Measurements from ENCODE around the gene C22orf23. TPM values are rescaled to one million over a fixed set of nuclear protein-coding genes. Genes with fewer than 3 reads are reported as not detected.

C22orf23 gene
- total RNA-seq, 1 experiment from 2014 or later: 0.47 TPM

DNA sequence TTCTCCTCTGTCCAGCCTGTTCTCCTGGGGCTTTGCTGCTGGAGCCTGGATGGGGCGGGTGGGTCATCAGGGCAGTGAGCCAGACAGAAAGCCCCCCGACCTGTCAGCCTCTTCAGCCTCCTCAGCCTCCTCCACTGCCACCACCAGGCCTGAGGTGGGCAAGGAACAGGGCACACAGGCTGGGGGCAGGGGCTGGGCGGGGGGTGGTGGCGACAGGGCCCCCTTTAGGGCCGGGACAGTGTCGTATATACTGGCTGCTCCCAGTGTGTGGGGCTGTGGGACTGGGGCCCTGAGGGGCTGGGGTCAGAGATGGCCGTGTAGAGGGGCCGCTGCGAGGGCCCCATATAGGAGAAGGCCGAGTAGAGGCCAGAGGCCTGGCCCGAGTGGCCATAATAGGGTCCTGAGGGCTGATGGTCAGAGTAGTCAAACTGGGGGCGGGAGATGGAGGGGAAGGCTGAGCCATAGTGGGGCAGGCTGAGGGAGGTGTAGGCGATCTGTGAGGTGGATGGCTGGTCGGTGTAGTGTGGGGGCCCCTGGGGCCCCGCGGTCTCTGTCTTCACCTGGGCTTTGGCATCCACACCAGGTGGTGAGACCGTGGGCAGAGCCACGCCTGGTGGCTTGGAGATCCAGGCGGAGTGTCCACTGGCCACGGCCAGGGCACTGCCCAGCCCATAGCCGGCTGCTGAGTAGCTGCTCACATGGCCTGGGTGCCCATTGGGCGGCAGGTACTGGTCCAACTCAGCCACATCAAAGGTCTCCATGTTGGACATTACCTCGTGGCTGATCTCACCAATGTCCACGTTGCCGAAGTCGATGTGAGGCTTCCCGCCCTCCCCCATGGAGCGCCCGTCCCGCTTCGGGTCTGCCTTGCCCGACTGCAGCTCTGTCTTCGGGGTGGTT is 20.1 kb upstream of the C22orf23 start:
- DNase-seq (ENCODE audit: low read depth, low spot score) (no peak), ATAC-seq (no peak)
- RAD21 ChIA-PET (ENCODE audit: low non-redundant PET in 1 of 2, low total read pairs in 2 of 2, uncharacterized antibody in 2 of 2, unreplicated experiment in 2 of 2): no interaction called here

DNA sequence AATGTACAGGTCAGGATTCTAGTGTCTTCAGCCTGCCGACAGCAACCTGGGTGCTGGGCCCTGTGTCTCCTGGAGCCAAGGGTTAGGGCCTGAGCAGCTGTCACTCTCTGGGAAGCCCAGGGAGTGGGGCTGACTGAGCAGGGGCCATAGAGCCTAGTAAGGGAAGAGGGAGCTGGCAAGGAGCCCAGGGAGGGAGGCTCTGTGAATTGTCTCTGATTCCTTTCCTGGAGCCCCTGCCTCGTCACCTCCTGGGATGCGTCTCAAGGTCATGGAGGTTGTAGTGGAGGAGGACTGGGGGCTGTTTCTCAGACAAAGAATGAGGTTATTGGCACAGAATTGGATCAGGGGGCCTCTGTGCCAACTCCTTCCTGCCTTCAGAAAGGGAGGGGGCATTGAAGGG is 19.1 kb upstream of the C22orf23 start:
- no peak for TF ChIP-seq EZH2phosphoT487 (IDR thresholded peaks at IDR 0.05; ENCODE audit: borderline replicate concordance)
- TF ChIP-seq POLR2A (IDR thresholded peaks at IDR 0.05; ENCODE audit: borderline replicate concordance, extremely low read depth, insufficient read depth, insufficient read length): no peak
- TF ChIP-seq EGR1 (IDR thresholded peaks at IDR 0.05; ENCODE audit: low read depth): no peak
- DNase-seq (ENCODE audit: low read depth, low spot score): no peak
- BruUV-seq (replicated peaks): no TSS peak
- Histone ChIP-seq H3K9me3 (ENCODE audit: control insufficient read depth in 1 of 2, insufficient read depth in 1 of 2, low read depth in 1 of 2, low read length in 2 of 2) (no peaks in the 10 kb centered on the region), H2AFZ (ENCODE audit: low read depth, low read length, poor library complexity, severe bottlenecking) (no peak overlapping the region), H3K79me2 (ENCODE audit: insufficient read depth, low read length) (no peaks in the 10 kb centered on the region), H3K4me3 (replicated peaks in 1 of 2; ENCODE audit: low read depth in 1 of 2, low read length in 2 of 2) (no peak overlapping the region), H3K4me1 (ENCODE audit: control insufficient read depth in 1 of 2, insufficient read depth in 2 of 2, low read length in 2 of 2) (no peaks in the 10 kb centered on the region), H4K20me1 (ENCODE audit: insufficient read depth) (no peaks in the 10 kb centered on the region), H3K4me2 (ENCODE audit: low read length) (no peak overlapping the region), H3K9me2 (ENCODE audit: insufficient read depth) (no peaks in the 10 kb centered on the region), H3K27ac (ENCODE audit: low read depth, low read length) (no peak overlapping the region), H3K36me3 (ENCODE audit: control insufficient read depth in 1 of 2, insufficient read depth in 2 of 2, low read length in 2 of 2) (peaks cover 8 to 14% of the 10 kb centered on the region in 2 experiments; a peak in 3 of 4 replicates), H3K27me3 (ENCODE audit: insufficient read depth, low read length) (no peaks in the 10 kb centered on the region), H3K9ac (ENCODE audit: low read length) (no peak overlapping the region)
- intact Hi-C loops (cut with micrococcal nuclease): no loop called here
- ChIA-PET POLR2A (no interaction called here), CTCF (no interaction called here), RAD21 (ENCODE audit: low non-redundant PET in 1 of 2, low total read pairs in 2 of 2, uncharacterized antibody in 2 of 2, unreplicated experiment in 2 of 2) (no interaction called here)
- no peak for ATAC-seq

More for the DNA sequence above, 20.1 kb upstream of the C22orf23 start:
- intact Hi-C loops (cut with micrococcal nuclease): no loop called here
- Histone ChIP-seq H3K4me2 (ENCODE audit: low read length) (no peak overlapping the region), H2AFZ (ENCODE audit: low read depth, low read length, poor library complexity, severe bottlenecking) (no peak overlapping the region), H3K27me3 (ENCODE audit: insufficient read depth, low read length) (no peaks in the 10 kb centered on the region), H3K4me3 (replicated peaks in 1 of 2; ENCODE audit: low read depth in 1 of 2, low read length in 2 of 2) (no peak overlapping the region), H3K9me2 (ENCODE audit: insufficient read depth) (no peaks in the 10 kb centered on the region), H3K79me2 (ENCODE audit: insufficient read depth, low read length) (no peaks in the 10 kb centered on the region), H3K9ac (ENCODE audit: low read length) (no peak overlapping the region), H3K36me3 (ENCODE audit: control insufficient read depth in 1 of 2, insufficient read depth in 2 of 2, low read length in 2 of 2) (peaks cover 1 to 6% of the 10 kb centered on the region in 2 experiments; a peak in 2 of 4 replicates), H4K20me1 (ENCODE audit: insufficient read depth) (no peaks in the 10 kb centered on the region), H3K4me1 (ENCODE audit: control insufficient read depth in 1 of 2, insufficient read depth in 2 of 2, low read length in 2 of 2) (no peaks in the 10 kb centered on the region), H3K27ac (ENCODE audit: low read depth, low read length) (no peak overlapping the region), H3K9me3 (ENCODE audit: control insufficient read depth in 1 of 2, insufficient read depth in 1 of 2, low read depth in 1 of 2, low read length in 2 of 2) (no peaks in the 10 kb centered on the region)
- ChIA-PET CTCF (no interaction called here), POLR2A (no interaction called here)
- BruUV-seq (replicated peaks): no TSS peak
- TF ChIP-seq RAD21 (IDR thresholded peaks at IDR 0.05; ENCODE audit: low read depth): no peak
- no peak for TF ChIP-seq YY1 (IDR thresholded peaks at IDR 0.05; ENCODE audit: extremely low read depth, insufficient replicate concordance, low read depth, low read length)
- TF ChIP-seq ZNF274 (IDR thresholded peaks at IDR 0.05; ENCODE audit: low read depth, low read length): no peak
- TF ChIP-seq, protein P1, sequence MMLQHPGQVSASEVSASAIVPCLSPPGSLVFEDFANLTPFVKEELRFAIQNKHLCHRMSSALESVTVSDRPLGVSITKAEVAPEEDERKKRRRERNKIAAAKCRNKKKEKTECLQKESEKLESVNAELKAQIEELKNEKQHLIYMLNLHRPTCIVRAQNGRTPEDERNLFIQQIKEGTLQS (IDR thresholded peaks at IDR 0.05): no peak
- no peak for TF ChIP-seq EZH2 (IDR thresholded peaks at IDR 0.05)
- TF ChIP-seq, protein P2, sequence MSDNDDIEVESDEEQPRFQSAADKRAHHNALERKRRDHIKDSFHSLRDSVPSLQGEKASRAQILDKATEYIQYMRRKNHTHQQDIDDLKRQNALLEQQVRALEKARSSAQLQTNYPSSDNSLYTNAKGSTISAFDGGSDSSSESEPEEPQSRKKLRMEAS (IDR thresholded peaks at IDR 0.05): no peak
